Measurements from ENCODE around the gene ACKR2.
A peak's percentile ranks its signal among the peaks of the same experiment; 100 is the strongest.

The ACKR2 gene

DNA sequence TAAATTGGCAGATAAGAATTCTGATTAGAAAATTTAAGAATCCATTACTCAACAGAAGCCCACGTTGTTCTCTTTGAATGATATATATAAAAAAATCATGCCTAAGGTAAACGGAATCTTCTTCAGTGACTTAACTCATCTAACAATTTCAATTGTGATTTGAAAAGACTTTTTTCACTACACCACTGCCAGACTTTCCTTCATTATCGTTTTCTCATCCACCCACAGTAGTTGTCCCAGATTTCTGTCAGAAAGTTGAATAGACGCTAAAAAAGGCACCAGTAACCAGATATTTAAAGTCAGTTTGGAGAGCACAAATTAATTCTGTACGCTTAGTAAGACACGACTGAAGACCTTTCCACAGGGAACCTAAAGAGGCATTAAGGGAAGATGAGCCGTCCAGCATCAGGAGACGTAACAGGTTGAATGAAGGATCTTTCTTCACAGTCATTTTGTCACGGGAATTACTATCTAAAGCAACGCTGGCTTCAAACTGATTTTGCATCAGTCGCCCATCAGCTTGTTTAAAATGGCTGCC, 6.3 kb upstream of the ACKR2 start:
- H3K36me3 ChIP-seq (ENCODE audit: insufficient read depth, low read length), result no peaks in the 10 kb centered on the region
- H4K20me1 ChIP-seq (ENCODE audit: insufficient read depth, low read length, poor library complexity, severe bottlenecking), result peaks cover 20% of the 10 kb centered on the region
- H3K4me2 ChIP-seq (ENCODE audit: low read depth, low read length, poor library complexity, severe bottlenecking), result peak overlapping the region; percentile 99
- H3K9me2 ChIP-seq (replicated peaks; ENCODE audit: low read depth, low read length), result no peaks in the 10 kb centered on the region
- peak overlapping the region; percentile 100 for H2AFZ ChIP-seq (ENCODE audit: low read length)
- no peaks in the 10 kb centered on the region for H3F3A ChIP-seq (ENCODE audit: low read depth)
- peak overlapping the region; percentile 85 for H3K4me3 ChIP-seq (ENCODE audit: low read length, poor library complexity, severe bottlenecking)
- H3K9me3 ChIP-seq (ENCODE audit: insufficient read depth, low read depth, low read length), result no peaks in the 10 kb centered on the region
- peaks cover 49% of the 10 kb centered on the region for H3K79me2 ChIP-seq (ENCODE audit: insufficient read depth, low read length)
- peak overlapping the region; percentile 88 for H3K9ac ChIP-seq (ENCODE audit: low read depth, low read length, poor library complexity, severe bottlenecking)
- no peaks in the 10 kb centered on the region for H3K27me3 ChIP-seq (ENCODE audit: insufficient read depth, low read length, poor library complexity, severe bottlenecking)
- H3K4me1 ChIP-seq (ENCODE audit: insufficient read depth, low read length, poor library complexity, severe bottlenecking), result peaks cover 44% of the 10 kb centered on the region
- TF ChIP-seq, protein P1, sequence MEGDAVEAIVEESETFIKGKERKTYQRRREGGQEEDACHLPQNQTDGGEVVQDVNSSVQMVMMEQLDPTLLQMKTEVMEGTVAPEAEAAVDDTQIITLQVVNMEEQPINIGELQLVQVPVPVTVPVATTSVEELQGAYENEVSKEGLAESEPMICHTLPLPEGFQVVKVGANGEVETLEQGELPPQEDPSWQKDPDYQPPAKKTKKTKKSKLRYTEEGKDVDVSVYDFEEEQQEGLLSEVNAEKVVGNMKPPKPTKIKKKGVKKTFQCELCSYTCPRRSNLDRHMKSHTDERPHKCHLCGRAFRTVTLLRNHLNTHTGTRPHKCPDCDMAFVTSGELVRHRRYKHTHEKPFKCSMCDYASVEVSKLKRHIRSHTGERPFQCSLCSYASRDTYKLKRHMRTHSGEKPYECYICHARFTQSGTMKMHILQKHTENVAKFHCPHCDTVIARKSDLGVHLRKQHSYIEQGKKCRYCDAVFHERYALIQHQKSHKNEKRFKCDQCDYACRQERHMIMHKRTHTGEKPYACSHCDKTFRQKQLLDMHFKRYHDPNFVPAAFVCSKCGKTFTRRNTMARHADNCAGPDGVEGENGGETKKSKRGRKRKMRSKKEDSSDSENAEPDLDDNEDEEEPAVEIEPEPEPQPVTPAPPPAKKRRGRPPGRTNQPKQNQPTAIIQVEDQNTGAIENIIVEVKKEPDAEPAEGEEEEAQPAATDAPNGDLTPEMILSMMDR (conservative IDR thresholded peaks at IDR 0.05; ENCODE audit: low read length), result no peak
- no peak for TF ChIP-seq EZH2phosphoT487 (IDR thresholded peaks at IDR 0.05; ENCODE audit: borderline replicate concordance)

DNA sequence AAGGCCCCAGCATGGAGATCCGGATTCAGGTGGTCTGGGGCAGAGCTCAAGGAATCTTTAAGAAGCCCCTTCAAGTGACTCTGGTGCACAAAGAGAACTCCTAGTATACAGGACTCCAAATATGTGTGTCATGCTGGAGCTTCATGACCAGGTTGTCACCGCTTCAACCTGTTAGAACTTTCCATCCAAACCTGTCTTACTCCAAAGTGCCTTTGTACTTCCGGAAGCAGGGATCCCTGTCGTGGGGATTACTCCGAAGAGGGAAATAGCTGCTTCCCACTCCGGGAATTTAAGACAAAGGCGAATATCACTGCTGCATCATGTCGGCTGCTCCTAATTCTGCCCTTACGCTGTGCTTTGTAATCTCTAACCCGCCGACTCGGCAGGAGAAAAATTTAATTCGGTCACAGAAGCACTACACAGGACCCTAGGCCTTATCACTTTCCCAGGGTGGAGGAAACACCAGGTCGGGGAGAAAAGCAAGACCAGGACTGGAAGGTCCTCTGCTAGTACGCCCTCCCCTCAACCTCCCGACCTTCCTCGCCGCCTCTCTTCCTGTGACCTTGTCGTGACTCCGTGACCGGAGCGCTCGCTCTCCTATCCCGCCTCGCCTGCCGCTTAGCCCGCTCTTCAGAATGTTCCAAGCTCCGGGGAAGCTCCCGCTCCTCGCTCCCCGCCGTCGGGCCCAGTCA, 5.7 kb upstream of the ACKR2 start:
- Histone ChIP-seq H2AFZ (ENCODE audit: low read length) (peak overlapping the region; percentile 100), H3K4me2 (ENCODE audit: low read depth, low read length, poor library complexity, severe bottlenecking) (peak overlapping the region; percentile 99), H3K79me2 (ENCODE audit: insufficient read depth, low read length) (peaks cover 49% of the 10 kb centered on the region), H3K9me2 (replicated peaks; ENCODE audit: low read depth, low read length) (no peaks in the 10 kb centered on the region), H4K20me1 (ENCODE audit: insufficient read depth, low read length, poor library complexity, severe bottlenecking) (peaks cover 20% of the 10 kb centered on the region), H3K27me3 (ENCODE audit: insufficient read depth, low read length, poor library complexity, severe bottlenecking) (no peaks in the 10 kb centered on the region), H3K9ac (ENCODE audit: low read depth, low read length, poor library complexity, severe bottlenecking) (peak overlapping the region; percentile 88), H3K4me1 (ENCODE audit: insufficient read depth, low read length, poor library complexity, severe bottlenecking) (peaks cover 44% of the 10 kb centered on the region), H3F3A (ENCODE audit: low read depth) (no peaks in the 10 kb centered on the region), H3K4me3 (ENCODE audit: low read length, poor library complexity, severe bottlenecking) (peak overlapping the region; percentile 85), H3K36me3 (ENCODE audit: insufficient read depth, low read length) (no peaks in the 10 kb centered on the region), H3K9me3 (ENCODE audit: insufficient read depth, low read depth, low read length) (no peaks in the 10 kb centered on the region)
- TF ChIP-seq EZH2phosphoT487 (IDR thresholded peaks at IDR 0.05; ENCODE audit: borderline replicate concordance), result no peak
- TF ChIP-seq, protein P1 (conservative IDR thresholded peaks at IDR 0.05; ENCODE audit: low read length), result no peak

DNA sequence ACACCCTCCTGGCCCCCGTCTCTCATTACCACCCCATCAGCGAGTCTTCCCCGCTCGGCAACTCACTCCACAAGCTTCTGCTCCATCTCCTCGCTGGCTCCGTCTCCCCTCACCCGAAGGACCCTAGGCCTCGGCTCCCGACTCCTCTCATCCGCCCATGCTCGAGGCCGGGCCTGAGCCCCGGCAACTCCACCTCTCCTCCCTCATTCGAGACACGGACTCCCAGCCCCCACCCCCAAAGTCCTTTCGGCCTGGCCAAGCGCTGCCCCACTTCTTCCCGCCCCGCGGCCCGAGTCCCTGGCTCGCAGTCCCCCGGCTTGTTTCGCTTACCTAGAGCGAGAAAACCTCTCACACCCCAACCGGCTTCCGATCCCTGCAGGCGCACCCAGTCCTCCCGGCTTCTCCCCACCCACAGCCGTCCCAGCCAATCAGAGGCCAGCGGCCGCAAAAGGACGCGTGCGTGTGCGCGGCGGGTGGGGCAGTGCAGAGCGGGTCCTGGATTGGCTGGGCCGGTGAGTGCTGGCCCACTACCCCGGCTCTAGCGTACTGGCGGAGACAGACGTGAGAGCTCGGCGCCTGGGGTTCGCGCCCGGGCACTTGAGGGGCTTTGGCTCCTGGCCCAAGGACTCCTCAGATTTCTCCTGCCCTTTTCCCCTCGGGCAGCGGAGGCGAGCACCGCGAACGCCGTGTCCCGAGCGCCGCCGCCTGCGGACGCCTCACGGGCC, 5.0 kb upstream of the ACKR2 start, which contains the start of gene HIGD1A:
TSS of gene HIGD1A (minus strand) at position 385 of the 725 bp plus-strand sequence. CDS start 10,237 bp downstream, outside the sequence.
- Histone ChIP-seq H3K4me2 (ENCODE audit: low read depth, low read length, poor library complexity, severe bottlenecking) (peak within 1 kb of the TSS; percentile 99), H3K4me3 (ENCODE audit: low read length, poor library complexity, severe bottlenecking) (peak within 1 kb of the TSS; percentile 85), H3K79me2 (ENCODE audit: insufficient read depth, low read length) (peaks cover 47% of the 10 kb centered on the region), H3K9ac (ENCODE audit: low read depth, low read length, poor library complexity, severe bottlenecking) (peak within 1 kb of the TSS; percentile 88), H3K9me3 (ENCODE audit: insufficient read depth, low read depth, low read length) (no peaks in the 10 kb centered on the region), H3K27me3 (ENCODE audit: insufficient read depth, low read length, poor library complexity, severe bottlenecking) (no peaks in the 10 kb centered on the region), H3K9me2 (replicated peaks; ENCODE audit: low read depth, low read length) (no peaks in the 10 kb centered on the region), H3F3A (ENCODE audit: low read depth) (no peaks in the 10 kb centered on the region), H3K4me1 (ENCODE audit: insufficient read depth, low read length, poor library complexity, severe bottlenecking) (peaks cover 44% of the 10 kb centered on the region), H3K36me3 (ENCODE audit: insufficient read depth, low read length) (no peaks in the 10 kb centered on the region), H2AFZ (ENCODE audit: low read length) (peak within 1 kb of the TSS; percentile 100), H4K20me1 (ENCODE audit: insufficient read depth, low read length, poor library complexity, severe bottlenecking) (peaks cover 20% of the 10 kb centered on the region)
- TF ChIP-seq, protein P1 (conservative IDR thresholded peaks at IDR 0.05; ENCODE audit: low read length), result no peak
- TF ChIP-seq EZH2phosphoT487 (IDR thresholded peaks at IDR 0.05; ENCODE audit: borderline replicate concordance), result no peak
